NCI-H1092 treated with DMSO at 0.1 percent for 48 hours (cell line): ENCODE results near the gene PEX11B.

ENCODE experiments used
- DNase-seq: peaks from one replicate; lab custom pipeline; 2025; lab: John Stamatoyannopoulos, UW

PEX11B gene

GRCh38 chr1:145906954-145907753 is 11.4 kb downstream of the PEX11B start:
- no peak for DNase-seq

DNA sequence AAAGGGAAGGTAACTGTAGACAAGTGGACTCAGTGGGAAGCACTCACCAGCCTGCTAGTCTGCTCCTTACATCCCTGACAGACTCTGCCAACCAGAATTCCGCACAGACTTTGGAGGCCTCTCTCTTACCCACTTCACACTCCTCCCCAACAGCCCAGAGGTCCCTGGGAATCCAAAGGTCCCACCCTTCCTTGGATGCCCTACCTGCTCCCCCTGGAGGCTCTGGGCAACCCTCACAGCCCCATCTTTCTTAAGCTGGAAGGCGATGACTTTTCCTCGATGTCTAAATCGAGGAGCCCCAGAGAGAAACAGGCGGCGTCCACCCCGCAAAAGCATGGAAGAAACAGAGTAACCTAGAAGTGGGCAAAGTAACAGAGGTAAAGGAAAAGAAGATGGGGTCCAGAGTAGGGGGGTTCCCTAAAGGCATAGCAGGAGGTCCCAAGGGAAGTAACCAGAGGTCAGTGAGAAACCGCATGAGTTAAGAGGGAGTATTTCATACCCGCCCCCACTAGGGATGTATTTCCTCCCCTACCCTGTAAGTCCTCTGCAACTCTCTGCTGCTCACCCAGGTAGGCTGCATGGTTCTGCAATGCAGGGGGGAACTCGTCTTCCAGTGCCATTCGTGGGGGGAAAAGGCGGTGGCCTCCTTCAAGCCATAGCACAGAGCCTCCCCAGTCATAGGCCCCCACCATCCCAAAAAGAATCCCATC is 17.1 kb downstream of the PEX11B start:
- DNase-seq: no peak

DNA sequence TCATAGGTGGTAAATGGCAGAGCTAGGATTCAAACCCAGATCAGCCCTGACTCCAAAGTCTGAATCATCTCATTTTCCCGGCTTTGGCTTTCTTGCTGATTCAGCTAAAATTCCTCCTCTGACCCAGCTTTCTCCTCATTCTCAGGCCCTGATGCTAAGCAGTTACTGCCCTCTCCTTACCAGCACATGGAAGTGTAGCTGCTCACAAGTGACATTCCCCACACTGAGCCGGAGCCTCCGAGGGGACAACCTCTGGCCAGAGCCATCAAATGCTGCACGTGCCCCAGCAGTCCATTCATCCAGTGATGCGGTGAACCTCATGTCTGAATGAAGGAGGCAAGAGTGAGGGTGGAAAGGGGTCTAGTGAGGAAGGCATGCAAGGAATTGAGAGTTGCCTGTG is 19.8 kb downstream of the PEX11B start:
- no peak for DNase-seq

GRCh38 chr1:145897969-145898368 is 20.5 kb downstream of the PEX11B start:
- DNase-seq: no peak

GRCh38 chr1:145895471-145895870 is 23.0 kb downstream of the PEX11B start:
- DNase-seq: no peak

DNA sequence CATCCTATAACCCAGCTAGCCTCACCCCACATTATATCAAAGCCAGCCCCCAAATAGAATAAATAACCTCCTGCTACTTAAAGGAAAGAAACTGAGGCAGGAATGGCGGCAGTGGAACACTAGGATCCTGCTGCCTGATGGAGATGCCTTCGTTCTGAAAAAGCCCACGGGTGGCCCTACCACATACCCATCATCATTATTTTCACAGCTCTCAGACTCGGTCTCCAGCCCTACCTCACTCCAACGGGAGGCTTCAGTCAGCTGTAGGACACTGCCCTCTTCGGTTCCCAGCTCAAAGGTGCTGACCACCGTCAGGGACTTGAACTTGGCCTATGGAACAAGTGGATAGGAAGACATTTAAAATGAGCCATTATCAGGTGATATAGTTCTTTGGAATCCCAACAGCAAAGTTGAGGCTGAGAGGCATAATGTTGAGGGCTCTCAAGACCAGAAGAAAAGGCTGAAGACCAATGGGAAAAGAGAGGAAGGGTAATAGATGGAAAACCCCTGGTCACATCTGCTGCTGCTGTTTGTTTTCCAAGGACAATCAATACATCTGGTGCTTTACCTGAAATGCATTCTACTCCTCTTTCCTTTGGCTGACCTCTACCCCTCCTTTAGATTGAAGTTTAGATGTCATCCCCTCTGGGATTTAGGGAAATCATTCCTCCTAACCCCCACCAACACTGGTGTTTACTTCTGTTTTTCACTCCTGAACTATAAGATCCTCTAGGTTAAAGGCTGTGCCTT is 25.0 kb downstream of the PEX11B start:
- no peak for DNase-seq

- no peak for DNase-seq
Measured at GRCh38 chr1:145892486-145893087, 25.9 kb downstream of the PEX11B start.

GRCh38 chr1:145891587-145892485 is 26.7 kb downstream of the PEX11B start:
- peak; percentile 98 for DNase-seq

DNA sequence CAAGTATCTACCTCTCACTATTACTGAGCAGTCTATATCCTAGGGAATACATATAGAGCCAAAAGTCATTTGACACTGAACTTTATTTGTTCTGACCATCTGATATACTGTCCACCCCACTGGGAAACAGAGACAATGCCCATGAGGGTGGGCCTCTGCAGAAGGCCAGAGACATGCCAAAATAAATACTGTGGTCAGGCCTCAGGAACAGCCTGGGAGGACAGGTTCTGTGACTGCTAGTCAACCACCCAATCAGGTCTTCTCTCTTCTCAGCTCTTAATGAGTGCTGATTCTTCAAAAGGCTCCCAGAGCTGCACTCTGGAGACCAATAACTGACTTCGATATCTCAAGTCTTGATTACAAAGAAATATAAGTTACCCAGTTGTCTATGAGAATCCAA is 27.4 kb downstream of the PEX11B start:
- DNase-seq: peak; percentile 46

- peak; percentile 82 for DNase-seq
Measured at GRCh38 chr1:145889722-145890121, 28.8 kb downstream of the PEX11B start.

DNA sequence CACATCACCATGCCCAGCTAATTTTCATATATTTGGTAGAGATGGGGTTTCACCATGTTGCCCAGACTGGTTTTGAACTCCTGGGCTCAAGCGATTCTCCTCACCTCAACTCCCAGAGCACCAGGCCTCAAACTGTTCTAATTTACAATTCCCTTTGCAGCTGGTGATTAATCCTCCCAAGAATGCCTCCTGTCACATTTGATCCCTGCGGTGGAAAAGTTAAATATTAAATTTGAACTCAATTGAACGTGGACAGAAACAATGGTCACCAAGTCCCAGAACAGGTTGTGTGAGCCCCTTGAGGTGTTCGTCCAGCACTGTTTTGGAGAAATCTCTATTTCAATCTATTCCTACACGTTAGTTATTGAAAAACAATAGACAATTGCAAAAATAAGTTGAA is 30.9 kb downstream of the PEX11B start:
- no peak for DNase-seq

DNA sequence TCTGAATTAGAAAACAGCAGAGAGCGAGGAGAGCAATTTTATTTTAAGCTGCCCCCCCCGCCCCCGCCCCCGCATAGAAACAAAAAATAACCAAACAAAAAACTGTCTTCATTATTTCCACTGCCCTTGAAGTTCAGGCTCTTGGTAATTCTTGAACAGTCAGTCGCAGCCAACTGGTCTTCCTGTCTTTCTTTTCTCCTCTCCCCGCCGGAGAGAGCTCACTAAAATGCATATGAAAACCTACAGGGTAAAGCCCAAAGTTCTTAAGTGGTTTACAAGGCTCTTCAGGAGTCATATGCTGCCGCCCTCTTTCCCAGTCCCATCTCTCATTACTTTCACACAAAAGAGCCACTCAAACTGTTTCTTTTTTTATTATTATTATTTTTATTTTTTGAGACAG is 31.7 kb downstream of the PEX11B start:
- DNase-seq: no peak

DNA sequence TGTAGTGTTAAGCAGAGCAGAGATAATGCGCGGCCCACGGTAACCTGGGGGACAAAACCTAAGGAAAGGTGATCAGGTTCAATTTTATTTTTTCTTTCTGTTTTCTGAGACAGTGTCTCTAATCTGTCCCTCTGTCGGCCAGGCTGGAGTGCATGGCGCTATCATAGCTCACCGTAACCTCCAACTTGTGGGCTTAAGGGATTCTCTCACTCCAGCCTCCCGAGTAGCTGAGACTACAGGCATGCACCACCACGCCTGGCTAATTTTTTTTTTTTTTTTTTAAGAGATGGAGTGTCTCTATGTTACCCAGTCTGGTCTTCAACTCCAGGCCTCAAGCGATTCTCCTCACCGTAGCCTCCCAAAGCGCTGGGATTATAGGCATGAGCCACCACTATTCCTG is 32.1 kb downstream of the PEX11B start:
- no peak for DNase-seq

- DNase-seq: peak; percentile 87
Measured at GRCh38 chr1:145885738-145886287, 32.7 kb downstream of the PEX11B start, which contains the start of gene ANKRD35. Gene ANKRD35 (minus strand): TSS chr1:145885866. CDS start chr1:145885758, 108 bp downstream.

DNA sequence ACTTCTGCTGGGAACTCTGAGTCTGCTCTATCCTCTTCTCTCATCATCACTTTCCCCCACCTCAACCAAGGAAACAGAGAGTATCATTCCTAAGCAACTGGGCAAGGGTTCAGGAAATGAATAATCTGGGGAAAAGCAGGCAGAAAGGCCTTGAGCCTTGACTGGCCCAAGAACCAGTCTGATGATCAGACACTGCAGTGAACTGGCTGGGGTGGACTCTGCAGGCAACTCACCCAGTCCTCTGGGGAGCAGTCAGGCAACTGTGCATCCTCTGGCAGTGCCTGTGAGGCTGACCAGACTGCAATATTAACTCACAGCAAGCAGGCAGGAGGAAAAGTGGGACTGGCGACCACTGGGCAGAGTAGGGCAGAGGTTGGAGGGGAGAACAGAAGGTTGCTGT is 33.8 kb downstream of the PEX11B start:
- no peak for DNase-seq

DNA sequence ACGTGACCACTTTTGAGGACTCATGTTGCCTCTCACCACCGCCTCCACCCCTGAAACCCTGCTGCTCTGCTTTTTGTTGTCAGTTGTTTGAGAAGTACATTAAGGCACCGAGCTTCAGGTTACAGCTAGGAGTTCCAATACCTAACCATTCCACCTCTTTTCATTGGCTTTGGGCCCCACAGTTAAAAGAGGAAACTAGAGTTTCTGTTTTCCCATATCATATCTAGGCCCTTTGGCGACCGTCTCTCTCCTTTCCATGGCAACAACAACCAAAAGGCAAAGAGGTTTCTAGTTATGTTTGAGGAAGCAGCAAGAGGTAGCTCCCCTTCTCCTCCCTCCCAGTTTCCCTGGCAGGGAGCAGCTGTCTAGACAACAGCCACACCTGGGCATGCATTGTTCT is 38.7 kb downstream of the PEX11B start:
- peak; percentile 95 for DNase-seq

DNA sequence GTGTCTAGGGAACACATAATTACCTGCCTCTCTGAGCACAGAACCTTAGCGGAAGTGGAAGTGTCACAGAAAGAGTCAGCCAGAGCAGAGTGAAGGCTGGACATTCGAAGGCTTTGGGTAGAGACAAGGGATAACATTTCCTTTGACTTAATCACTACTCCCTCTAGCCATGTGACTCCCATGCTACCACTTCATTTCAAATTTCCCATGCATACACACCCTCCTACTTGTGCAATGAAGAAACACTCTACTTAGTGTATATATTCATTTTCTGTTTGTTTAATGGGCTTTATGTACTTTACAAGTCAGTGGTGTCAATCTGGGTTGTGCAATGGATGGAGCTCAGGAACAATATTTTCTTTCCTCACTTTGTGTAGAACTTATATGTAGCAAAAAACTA is 39.8 kb downstream of the PEX11B start:
- DNase-seq: no peak

- DNase-seq: no peak
Measured at GRCh38 chr1:145877923-145878486, 40.5 kb downstream of the PEX11B start.

DNA sequence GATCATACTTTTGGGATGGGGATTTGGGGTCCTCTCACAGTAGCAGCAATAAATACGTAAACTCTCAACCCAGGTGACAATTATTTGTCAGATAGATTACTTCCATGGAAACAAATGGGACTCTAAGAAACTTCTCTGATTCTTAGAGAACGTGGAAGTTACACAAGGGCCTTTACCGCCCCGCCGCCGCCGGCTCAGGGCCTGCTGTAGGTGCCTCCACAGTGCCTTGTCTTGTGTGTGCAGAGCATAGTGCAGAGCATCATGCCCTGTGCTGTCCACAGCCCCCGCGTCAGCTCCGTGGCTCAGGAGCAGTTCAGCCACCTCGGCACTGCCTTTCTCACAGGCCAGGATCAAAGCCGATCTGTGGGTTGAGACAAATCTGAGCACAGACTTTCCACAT is 43.9 kb downstream of the PEX11B start:
- DNase-seq: no peak
